HG03139 (cell line): ENCODE data around the gene THAP12.

Source experiments
- ATAC-seq: cut with Tn5 transposase; IDR thresholded peaks from one replicate; pipeline ENCODE4 v1.9.1; 2021; ENCODE audit not compliant: unreplicated experiment

THAP12 gene

GRCh38 chr11:76307978-76308747 is 72.8 kb downstream of the THAP12 start:
- no peak for ATAC-seq

DNA sequence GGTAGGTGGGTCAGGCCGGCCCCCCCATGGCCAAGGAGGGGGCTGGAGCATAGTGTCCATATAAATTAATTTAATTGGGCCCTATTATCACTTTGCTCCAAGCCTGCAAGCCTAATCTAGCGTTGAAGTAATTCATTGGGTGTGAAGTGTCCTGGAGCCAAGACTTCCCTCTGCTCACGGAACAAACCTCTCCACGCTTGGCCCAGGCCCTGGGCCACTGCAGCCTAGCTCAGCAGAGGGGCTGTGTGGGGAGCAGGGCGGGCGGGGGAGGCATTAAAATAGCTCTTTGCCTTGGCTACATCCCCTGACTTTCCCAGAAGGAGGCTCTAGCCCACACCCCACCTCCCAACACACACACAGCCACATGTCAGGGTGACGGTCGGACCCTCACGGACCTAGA is 73.5 kb downstream of the THAP12 start:
- no peak for ATAC-seq

GRCh38 chr11:76303399-76303798 is 77.5 kb downstream of the THAP12 start:
- ATAC-seq = no peak

GRCh38 chr11:76302996-76303395 is 77.9 kb downstream of the THAP12 start:
- no peak for ATAC-seq
